ENCODE data around the gene ODAD4. TPM values are rescaled to one million over a fixed set of nuclear protein-coding genes. Genes with fewer than 3 reads are reported as not detected.

ODAD4 gene
- total RNA-seq, 3 donors from 2014 or later (not counting 1 experiment from before 2014, with no cell fraction given), result 0.70 to 2.9 (median 0.95) TPM

DNA sequence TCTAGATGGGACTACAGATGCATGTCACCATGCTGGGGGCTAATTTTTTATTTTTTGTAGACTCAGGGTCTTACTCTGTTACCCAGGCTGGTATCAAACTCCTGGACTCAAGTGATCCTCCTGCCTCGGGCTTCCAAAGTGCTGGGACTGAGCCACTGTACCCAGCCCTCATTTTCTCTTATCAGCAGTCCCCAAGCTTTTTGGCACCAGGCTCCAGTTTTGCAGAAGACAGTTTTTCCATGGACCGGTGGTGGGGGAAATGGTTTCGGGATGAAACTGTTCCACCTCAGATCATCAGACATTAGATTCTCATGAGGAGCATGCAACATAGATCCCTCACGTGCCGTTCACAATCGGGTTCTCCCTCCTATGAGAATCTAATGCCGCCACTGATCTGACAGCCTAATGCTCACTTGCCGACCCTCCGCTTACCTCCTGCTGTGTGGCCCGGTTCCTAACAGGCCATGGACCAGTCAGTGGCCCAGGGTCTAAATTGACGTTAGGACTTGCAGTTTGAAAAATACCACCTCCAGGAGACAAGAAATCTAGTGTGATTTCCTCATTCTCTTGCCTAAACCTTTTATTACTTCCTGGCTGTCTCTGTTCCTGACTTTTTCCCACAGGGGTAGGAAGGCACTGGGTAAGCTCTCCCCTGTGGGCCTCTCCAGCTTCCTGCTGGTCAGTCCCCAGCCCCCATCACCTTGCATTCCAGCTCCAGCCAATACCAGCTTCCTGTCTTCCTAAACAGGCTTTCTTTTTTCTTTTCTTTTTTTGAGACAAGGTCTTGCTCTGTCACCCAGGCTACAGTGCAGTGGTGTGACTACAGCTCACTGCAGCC is 26.8 kb downstream of the ODAD4 start:
- DNase-seq (no peak), ATAC-seq (no peak)
- H3K4me1 Mint-ChIP-seq, result no peaks in the 10 kb centered on the region
- no peak overlapping the region for H3K27ac Mint-ChIP-seq
- H3K36me3 Mint-ChIP-seq, result no peaks in the 10 kb centered on the region
- Histone ChIP-seq H3K4me1 (ENCODE audit: control insufficient read depth, insufficient read depth, low read length) (no peaks in the 10 kb centered on the region), H3K4me3 (ENCODE audit: low read length) (no peak overlapping the region), H3K27ac (ENCODE audit: low read length) (no peak overlapping the region), H3K27me3 (ENCODE audit: control insufficient read depth, insufficient read depth, low read length) (no peaks in the 10 kb centered on the region), H3K9me3 (ENCODE audit: control insufficient read depth, insufficient read depth, low read length) (no peaks in the 10 kb centered on the region), H3K36me3 (ENCODE audit: control insufficient read depth, insufficient read depth, low read length) (no peaks in the 10 kb centered on the region)
- no peaks in the 10 kb centered on the region for H3K9me3 Mint-ChIP-seq
- H3K27me3 Mint-ChIP-seq (ENCODE audit: low read depth in 2 of 2), result no peaks in the 10 kb centered on the region
- intact Hi-C loops (cut with micrococcal nuclease), result no loop called here
- TF ChIP-seq, protein P1, sequence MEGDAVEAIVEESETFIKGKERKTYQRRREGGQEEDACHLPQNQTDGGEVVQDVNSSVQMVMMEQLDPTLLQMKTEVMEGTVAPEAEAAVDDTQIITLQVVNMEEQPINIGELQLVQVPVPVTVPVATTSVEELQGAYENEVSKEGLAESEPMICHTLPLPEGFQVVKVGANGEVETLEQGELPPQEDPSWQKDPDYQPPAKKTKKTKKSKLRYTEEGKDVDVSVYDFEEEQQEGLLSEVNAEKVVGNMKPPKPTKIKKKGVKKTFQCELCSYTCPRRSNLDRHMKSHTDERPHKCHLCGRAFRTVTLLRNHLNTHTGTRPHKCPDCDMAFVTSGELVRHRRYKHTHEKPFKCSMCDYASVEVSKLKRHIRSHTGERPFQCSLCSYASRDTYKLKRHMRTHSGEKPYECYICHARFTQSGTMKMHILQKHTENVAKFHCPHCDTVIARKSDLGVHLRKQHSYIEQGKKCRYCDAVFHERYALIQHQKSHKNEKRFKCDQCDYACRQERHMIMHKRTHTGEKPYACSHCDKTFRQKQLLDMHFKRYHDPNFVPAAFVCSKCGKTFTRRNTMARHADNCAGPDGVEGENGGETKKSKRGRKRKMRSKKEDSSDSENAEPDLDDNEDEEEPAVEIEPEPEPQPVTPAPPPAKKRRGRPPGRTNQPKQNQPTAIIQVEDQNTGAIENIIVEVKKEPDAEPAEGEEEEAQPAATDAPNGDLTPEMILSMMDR (IDR thresholded peaks at IDR 0.05), result no peak
- H3K4me3 Mint-ChIP-seq, result no peak overlapping the region
- WGBS (ENCODE audit: insufficient coverage), result 71% methylated on average over 11 of the region's 11 CpGs

DNA sequence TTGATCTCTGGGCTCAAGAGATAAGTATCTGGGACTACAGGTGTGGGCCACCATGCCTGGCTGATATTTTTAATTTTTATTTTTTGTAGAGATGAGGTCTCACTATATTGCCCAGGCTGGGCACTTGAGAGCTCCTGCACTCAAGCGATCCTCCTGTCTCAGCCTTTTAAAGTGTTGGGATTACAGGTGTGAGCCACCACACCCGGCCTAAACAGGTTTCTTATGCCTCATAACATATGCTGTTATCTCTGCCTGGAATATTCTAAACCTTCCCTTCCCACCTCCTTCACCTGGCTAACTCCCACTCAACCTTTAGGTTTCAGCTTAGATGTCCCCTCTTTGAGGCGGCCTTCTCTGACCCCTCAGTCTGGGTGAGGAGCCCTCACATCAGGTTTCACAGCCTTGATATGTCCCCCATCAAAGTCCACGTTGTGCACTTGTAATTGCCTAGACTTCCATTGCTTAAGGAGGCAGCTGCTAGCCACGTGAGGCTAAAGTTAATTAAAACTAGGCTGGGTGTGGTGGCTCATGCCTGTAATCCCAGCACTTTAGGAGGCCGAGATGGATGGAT is 27.5 kb downstream of the ODAD4 start:
- no peaks in the 10 kb centered on the region for H3K27me3 ChIP-seq (ENCODE audit: control insufficient read depth, insufficient read depth, low read length)
- no peaks in the 10 kb centered on the region for H3K36me3 Mint-ChIP-seq
- ATAC-seq, result no peak

DNA sequence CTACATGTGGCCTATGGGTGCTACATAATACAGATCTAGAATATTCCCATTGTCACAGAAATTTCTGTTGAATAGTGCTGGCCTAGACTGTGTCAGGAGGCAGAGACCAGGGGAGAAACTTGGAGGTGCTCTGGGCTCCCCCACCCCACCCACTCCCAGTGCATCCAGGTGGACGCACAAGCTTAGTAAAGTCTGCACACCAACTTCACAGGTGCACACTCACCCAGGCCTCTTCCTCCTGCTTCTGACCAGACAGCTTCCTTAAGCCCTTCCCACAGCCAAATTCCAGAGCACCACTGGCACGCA is 28.6 kb downstream of the ODAD4 start:
- intact Hi-C loops (cut with micrococcal nuclease), result no loop called here
- Histone ChIP-seq H3K9me3 (ENCODE audit: control insufficient read depth, insufficient read depth, low read length) (no peaks in the 10 kb centered on the region), H3K4me3 (ENCODE audit: low read length) (no peak overlapping the region), H3K36me3 (ENCODE audit: control insufficient read depth, insufficient read depth, low read length) (no peaks in the 10 kb centered on the region), H3K4me1 (ENCODE audit: control insufficient read depth, insufficient read depth, low read length) (no peaks in the 10 kb centered on the region), H3K27ac (ENCODE audit: low read length) (no peak overlapping the region), H3K27me3 (ENCODE audit: control insufficient read depth, insufficient read depth, low read length) (no peaks in the 10 kb centered on the region)
- Mint-ChIP-seq H3K27me3 (ENCODE audit: low read depth in 2 of 2) (no peaks in the 10 kb centered on the region), H3K27ac (no peak overlapping the region), H3K4me3 (no peak overlapping the region), H3K4me1 (no peaks in the 10 kb centered on the region), H3K36me3 (no peaks in the 10 kb centered on the region), H3K9me3 (no peaks in the 10 kb centered on the region)
- ATAC-seq (no peak), DNase-seq (no peak)
- TF ChIP-seq, protein P1 (IDR thresholded peaks at IDR 0.05), result no peak
- 96% methylated on average over 2 of the region's 2 CpGs for WGBS (ENCODE audit: insufficient coverage)

More for the DNA sequence above, 27.5 kb downstream of the ODAD4 start:
- H3K4me1 ChIP-seq (ENCODE audit: control insufficient read depth, insufficient read depth, low read length), result no peaks in the 10 kb centered on the region
- no peak overlapping the region for H3K4me3 ChIP-seq (ENCODE audit: low read length)
- H3K27ac ChIP-seq (ENCODE audit: low read length), result no peak overlapping the region
- Mint-ChIP-seq H3K4me1 (no peaks in the 10 kb centered on the region), H3K4me3 (no peak overlapping the region), H3K27me3 (ENCODE audit: low read depth in 2 of 2) (no peaks in the 10 kb centered on the region), H3K9me3 (no peaks in the 10 kb centered on the region), H3K27ac (no peak overlapping the region)
- 84% methylated on average over 6 of the region's 6 CpGs for WGBS (ENCODE audit: insufficient coverage)
- intact Hi-C loops (cut with micrococcal nuclease), result no loop called here
- H3K9me3 ChIP-seq (ENCODE audit: control insufficient read depth, insufficient read depth, low read length), result no peaks in the 10 kb centered on the region
- no peak for DNase-seq
- TF ChIP-seq, protein P1 (IDR thresholded peaks at IDR 0.05), result no peak
- no peaks in the 10 kb centered on the region for H3K36me3 ChIP-seq (ENCODE audit: control insufficient read depth, insufficient read depth, low read length)

All from natural killer cell (primary cell).